Stimulated activated CD8-positive, alpha-beta memory T cell treated with anti-CD3 and anti-CD28 coated beads, Interleukin-7, amount 100 ng/mL, for 48 hours (primary cell): ENCODE results near the gene MKLN1.
"Not testable (repeated sequence)": the region's sequence is repeated elsewhere in the genome, so short reads cannot be mapped to it uniquely, and the experiment has no call there.

ENCODE experiments used
- DNase-seq, 2 donors: peaks; one replicate each; pipeline ENCODE4 v3.0.0-alpha.2; 2020; ENCODE audit warnings: low read depth in 1 of 2; ENCODE audit errors: extremely low read depth in 1 of 2

MKLN1 gene

GRCh38 chr7:131327626-131328376 is at the start of gene MKLN1:
Gene MKLN1, plus strand, starts transcription at chr7:131327876. Its CDS starts 24 bp downstream, at chr7:131327900.
- peak; percentile 78 to 85 for DNase-seq

DNA sequence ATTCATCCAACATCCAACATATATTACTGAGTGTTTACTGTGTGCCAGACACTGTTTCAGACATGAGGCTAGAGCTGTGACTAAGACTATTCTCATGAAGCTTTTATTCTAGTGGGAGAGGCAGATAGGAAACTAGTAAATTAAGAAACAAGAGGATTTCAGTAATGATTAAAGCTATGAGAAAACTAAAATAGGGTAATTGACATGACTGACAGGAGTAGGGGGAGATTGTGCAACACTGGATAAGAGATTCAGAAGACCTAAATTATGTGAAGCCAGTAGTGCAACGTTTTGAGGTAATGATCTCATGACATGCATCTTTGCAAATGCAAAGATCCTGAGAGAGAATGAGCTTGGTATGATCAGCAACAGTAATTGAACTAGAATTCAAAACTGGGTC is 48.6 kb upstream of the MKLN1 start:
- no peak for DNase-seq

DNA sequence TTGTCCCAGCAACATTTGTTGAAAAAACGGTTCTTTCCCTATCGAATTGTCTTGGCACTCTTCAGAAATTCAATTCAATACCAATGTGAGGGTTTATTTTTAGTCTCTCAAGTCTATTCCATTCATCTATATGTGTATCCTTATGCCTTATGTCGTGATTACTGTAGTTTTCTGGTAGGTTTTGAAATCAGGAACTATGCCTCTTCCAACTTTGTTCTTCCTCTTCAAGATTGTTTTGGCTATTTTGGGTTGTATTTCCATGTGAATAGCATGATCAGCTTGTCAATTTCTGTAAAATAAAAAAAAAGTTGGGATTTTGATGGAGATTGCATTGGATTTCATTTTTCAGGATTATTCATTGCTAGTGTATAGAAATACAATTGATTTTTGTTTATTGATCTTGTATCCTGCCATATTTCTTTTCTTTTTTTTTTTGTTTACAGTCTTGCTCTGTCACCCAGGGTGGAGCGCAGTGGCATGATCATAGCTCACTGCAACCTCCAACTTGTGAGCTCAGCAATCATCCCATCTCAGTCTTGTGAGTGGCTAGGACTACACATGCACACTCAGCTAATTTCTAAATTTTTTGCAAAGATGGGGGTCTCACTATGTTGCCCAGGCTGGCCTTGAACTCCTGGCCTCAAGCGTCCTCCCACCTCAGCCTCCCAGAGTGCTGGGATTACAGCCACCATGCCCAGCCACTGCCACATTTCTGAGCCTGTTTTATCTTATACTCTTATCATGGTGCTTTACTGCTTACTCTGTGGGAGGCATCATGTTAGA is 46.2 kb upstream of the MKLN1 start:
- DNase-seq: no peak

DNA sequence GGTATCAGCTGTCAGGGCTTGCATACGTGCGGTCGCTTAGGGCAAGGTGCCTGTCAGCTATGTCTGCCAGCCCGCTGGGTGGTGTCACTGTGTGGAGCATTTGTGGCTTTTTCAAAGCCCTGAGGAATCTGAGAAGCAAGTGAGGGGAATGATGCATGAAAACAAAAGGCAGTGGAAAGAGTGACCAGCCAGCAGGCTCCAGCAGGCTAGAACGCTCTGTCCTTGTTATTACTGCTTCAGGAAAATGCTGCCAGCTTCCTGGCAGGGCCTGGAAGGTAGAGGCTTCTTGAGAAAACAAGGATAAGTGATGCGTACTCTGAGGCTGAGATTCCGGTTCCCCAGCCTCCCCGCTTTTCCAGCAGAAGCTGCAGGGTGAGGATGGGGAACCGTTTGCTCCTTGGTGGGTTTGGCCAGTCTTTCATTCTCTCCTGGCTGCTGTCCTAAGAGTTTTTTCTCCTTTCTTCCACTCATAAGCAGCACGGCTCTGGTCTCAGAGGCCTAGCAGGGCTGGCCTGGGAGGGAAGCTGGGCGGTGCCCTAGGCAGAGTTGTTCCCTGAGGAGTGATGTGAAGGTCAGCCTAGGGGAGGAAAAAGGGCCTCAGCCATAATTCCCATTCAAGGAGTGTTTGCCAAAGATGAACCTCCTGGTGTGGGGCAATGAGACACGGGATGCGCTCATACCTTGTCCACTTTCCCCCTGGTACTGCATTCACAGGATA is 42.8 kb upstream of the MKLN1 start:
- no peak for DNase-seq

DNA sequence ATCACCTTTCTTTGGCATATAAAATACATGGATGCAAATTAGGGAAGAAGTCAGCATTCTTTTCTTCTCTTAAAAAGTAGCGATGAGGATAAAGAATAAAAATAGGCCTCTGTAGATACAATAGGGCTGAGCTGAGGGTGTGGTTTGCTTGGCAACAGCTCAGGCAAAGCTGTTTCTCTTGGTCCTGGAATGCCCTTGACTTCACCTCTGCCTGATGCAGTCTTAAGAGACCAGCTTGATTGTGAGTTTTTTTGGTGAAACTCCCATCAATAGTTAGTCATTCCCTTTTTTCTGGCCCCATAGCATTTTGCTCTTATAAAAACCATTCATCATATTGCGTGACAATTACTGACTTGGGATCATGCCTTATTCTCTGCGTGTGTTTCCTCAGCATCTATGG is 42.1 kb upstream of the MKLN1 start:
- DNase-seq: no peak

GRCh38 chr7:131288450-131288849 is 39.2 kb upstream of the MKLN1 start:
- no peak for DNase-seq

DNA sequence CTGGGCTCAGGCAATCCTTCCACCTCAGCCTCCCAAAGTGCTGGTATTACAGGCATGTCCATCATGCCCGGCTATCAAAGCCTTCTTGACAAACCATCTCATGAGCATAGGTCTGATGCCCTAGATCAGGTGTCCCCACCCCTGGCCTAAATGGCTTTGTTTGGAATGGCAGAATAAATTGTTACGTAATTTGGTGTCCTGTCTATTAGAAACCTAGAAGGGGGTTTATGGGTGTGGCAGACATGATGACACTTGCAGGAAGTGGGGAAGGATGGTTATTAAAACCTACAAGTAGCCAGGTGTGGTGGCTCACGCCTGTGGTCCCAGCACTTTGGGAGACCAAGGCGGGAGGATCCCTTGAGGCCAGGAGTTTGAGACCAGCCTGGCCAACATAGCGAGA is 38.6 kb upstream of the MKLN1 start:
- DNase-seq: no peak

- DNase-seq: no peak
These were observed 35.4 kb upstream of the MKLN1 start for GRCh38 chr7:131292141-131292905.

DNA sequence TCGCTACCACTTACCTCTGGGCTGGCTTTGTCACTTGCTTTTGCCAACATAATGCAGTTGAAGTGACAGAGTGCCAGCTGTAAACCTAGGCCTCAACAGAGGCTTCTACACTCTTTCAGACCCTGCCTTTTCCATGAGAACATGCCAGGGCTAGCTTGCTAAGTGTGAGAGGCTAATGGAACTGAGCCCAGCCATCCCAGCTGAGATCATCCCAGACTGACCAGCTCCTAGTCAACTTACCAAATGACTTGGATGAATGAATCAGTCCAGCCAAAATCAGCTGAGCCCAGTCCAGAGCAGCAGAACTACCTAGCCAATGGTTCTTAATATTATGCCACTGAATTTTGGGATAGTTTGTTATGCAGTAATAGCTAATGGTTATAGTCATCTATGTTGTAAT is 34.7 kb upstream of the MKLN1 start:
- no peak for DNase-seq

DNA sequence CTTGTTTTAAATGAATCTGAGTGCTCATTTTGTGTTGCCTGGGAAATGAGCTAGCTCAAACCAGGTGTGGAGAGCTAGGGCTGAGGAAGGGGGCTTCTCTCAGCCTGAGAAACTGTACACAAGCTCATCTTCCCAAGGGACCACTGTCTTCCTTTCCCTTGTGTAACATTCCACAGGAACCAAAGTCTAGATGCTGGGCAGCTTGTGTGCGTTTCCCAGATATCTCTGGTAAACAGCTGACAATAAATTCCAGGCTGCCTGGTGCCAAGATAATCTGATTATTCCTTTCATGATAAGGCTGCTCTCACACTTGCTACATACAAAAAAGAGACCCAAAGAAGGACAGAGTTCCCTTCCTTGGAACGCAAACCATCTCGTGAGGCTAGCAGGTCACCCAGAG is 33.1 kb upstream of the MKLN1 start:
- no peak for DNase-seq

- DNase-seq: no peak
These were observed 29.1 kb upstream of the MKLN1 start for GRCh38 chr7:131298608-131298992.

DNA sequence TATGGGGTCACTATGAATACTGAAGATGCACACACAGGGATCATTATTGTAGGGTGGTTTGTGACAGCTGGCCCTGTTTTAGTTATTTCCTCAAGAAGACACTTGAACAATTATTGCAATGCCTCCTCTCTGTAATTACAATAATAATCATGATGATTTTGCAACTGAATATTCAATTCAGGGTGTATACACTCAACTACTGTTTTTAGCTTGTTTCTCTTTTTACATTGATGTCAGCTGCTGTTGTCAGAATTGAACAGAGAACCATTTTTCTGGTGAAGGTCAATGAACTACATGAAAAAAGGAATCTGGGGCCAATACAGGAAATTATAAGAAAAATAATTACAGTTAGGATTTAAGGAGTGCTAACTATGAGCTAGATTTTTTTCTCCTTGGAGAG is 28.6 kb upstream of the MKLN1 start:
- no peak for DNase-seq

DNA sequence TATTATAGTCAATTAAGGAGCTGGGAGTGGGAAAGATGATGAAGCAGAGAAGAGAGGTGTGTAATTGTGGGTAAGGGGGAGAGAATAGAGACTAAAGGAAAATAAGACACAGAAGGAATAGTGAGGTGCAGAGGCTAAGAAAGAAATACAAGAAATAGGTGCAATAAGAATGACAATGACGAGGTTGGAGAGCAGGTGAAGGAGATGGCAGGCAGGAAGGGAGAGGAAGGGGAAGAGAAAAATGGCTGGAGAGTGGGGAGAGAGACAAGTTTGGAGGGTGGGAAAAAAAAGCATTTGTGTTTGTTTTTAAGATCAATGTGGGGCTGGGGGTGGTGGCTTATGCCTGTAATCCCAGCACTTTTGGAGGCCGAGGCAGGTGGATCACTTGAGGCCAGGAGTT is 27.6 kb upstream of the MKLN1 start:
- DNase-seq: no peak

DNA sequence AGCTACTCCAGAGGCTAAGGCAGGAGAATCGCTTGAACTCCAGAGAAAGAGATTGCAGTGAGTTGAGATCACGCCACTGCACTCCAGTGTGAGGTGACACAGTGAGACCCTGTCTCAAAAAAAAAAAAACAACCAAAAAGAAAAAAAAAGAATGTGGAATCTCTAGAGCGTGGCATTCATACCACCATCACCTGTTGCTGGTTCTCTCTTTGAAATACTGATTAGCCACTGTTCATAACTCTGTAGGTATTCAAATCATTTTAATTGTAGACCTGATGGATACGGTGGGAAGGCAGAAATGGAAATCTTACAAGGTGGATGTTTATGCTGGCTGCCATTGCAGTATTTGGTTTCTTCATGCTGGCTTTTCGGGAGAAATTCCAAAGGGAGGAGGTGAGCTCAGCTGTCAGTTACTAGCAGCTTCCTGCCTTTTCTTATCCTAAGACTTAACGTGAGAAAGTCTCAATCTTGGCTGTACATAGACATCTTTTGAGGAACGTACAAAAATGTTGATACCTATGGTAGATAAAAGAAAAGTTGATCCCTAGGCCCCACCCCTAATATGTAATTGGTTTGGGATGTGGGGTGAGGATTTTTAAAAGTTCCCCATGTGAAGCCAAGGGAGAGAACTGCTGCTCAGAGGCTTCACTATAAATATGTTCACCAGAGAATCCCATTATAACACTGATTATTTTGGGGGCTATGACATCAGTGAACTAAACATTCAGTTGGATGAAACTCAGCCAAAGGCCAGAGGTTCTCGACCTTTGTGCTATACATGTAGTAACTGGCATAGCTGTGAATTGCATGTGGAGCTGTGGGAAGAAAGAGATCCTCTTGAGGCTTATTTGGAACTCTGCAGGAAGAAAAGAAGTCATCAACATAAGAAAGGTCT is 26.9 kb upstream of the MKLN1 start:
- no peak for DNase-seq

- no peak for DNase-seq
These were observed 25.2 kb upstream of the MKLN1 start for GRCh38 chr7:131302446-131302845.

GRCh38 chr7:131302876-131303707 is 24.6 kb upstream of the MKLN1 start:
- no peak for DNase-seq

GRCh38 chr7:131305152-131305551 is 22.5 kb upstream of the MKLN1 start:
- DNase-seq: no peak

DNA sequence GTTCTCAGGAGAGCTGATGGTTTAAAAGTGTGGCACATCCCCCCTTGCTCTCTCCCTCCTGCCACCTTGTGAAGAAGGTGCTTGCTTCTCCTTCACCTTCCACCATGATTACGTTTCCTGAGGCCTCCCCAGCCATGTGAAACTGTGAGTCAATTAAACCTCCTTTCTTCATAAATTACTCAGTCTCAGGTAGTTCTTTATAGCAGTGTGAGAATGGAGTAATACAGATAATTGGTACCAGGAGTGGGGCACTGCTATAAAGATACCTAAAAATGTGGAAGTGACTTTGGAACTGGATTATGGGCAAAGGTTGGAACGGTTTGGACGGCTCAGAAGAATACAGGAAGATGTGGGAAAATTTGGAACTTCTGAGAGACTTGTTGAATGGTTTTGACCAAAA is 21.6 kb upstream of the MKLN1 start:
- DNase-seq: not testable (repeated sequence)

DNA sequence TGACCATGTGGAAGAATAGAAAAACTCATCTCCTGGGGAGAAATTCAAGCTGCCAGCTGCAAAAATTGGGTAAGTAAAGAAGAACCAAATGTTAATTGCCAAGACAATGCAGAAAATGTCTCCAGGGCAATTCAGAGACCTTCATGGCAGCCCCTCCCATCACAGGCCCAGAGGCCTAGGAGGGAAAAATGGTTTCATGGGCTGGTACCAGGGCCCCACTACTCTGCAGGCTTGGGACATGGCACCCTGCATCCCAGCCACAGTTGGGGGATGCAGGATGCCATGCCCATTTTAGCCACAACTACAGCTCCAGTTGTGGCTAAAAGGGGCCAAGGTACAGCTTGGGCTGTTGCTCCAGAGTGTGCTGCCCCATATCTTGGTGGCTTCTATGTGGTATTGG is 20.9 kb upstream of the MKLN1 start:
- DNase-seq: no peak
